IPS-18c (cell line): ENCODE measurements around the gene CXCL12.

Experiments used
- H3K4me3 ChIP-seq: 2 replicates; pipeline ENCODE4 v1.7.0; 2013; ENCODE audit warnings: low read depth, mild to moderate bottlenecking, low read length, moderate library complexity; ENCODE audit not compliant: insufficient read depth
- H3K9me3 ChIP-seq: one replicate; pipeline ENCODE4 v1.6.1; 2013; ENCODE audit warnings: mild to moderate bottlenecking, low read length, moderate library complexity; ENCODE audit not compliant: control insufficient read depth, insufficient read depth

CXCL12 gene

DNA sequence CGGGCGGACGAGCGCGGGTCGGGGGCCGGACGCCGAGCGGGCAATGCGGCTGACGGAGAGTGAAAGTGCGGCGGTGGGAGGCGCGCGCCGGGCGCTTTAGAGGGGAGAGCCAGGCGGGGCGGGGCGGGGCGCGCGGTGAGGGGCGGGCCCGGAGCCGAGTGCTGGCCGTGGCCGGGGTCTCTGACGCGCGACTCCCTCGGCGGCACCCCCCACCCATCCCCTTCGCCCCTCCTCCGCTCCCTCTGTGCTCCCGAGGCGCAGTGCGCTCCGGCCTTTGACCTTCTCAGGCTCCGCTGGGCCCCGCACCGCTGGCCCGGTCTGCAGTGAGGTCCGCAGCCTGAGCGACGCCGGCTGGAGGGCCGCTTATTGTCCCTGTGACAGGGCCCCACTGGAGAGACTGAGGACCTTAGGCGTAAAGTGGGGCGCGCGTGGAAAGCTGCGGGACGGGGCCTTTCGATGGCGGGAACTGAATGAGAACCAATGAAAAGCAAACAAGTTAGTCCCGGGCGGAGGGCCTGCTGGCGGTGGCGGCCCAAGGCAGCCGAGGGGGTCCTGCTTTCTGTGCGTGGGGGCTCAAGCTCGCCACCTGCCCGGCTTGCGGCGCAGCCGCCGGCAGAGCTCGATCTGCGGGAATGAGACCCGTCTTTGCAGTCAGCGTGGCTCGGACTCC, at the start of gene CXCL12:
TSS of gene CXCL12 (minus strand) at position 72 of the 670 bp plus-strand sequence. CDS start 92 bp downstream, outside the sequence.
- H3K4me3 ChIP-seq, result peak within 1 kb of the TSS; percentile 75
- no peaks in the 10 kb centered on the region for H3K9me3 ChIP-seq

GRCh38 chr10:44427479-44427878, 42.6 kb upstream of the CXCL12 start:
- H3K4me3 ChIP-seq, result no peak overlapping the region
- peaks cover 2% of the 10 kb centered on the region for H3K9me3 ChIP-seq

- Histone ChIP-seq H3K4me3 (no peak overlapping the region), H3K9me3 (peaks cover 2% of the 10 kb centered on the region)
Observed at GRCh38 chr10:44427037-44427436, 42.1 kb upstream of the CXCL12 start.

DNA sequence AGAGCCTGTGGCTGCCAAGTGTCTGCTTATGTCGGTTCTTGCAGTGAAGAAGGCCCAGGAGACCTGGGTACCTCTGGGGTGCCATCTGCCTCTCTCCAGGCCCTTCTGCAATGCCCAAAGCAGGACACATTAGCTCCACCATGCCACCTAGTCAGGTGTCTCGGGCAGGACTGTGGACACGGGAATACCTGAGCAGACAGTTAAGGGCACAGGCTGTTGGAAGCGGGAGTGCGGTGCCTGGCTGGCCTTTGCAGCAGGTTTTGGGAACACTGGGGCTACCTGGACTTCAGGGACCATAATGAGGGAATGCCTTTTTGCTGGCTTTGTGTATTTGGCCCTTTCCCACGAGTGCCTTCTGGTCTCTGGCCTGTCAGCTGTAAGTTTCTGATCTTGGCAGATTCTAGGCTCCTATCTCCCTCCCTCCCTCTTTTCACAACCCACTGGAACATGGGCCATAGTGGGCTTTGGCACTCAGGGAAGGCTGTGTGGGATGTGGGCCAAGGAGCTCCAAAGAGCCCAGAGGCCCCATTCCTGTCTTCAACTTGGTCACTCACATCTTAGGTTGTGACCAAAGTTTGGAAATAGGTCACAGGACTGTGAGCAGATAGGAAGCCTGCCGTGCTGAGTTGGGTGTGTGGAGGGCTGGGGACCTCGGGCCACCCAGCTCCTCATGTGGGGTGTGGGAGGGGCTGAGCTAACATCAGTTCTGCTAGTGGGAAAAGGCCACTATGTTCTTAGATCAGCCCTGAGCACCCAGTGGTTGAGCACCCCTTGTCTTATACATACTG, 41.5 kb upstream of the CXCL12 start:
- no peak overlapping the region for H3K4me3 ChIP-seq
- peaks cover 2% of the 10 kb centered on the region for H3K9me3 ChIP-seq

- Histone ChIP-seq H3K4me3 (no peak overlapping the region), H3K9me3 (no peaks in the 10 kb centered on the region)
Observed at GRCh38 chr10:44425466-44425865, 40.6 kb upstream of the CXCL12 start.

DNA sequence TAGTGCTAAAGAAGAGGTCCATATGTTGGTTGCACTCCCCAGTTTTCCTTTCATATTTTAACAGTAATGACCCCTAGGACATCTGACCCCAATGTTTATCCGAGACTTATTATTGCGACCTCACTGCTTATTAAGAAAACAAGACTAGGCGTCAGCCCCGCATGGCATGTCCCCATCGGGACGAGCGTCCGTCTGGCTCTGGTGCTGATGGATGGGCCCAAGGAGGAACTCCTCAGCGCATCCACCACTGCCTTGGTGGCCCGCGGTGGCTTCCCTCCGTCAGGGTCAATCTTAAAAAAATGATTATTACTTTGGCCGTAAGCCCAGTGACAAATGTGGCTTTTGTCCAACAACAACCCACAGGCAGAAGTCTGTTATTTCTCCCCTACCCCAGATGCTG, 40.1 kb upstream of the CXCL12 start:
- Histone ChIP-seq H3K9me3 (no peaks in the 10 kb centered on the region), H3K4me3 (no peak overlapping the region)

DNA sequence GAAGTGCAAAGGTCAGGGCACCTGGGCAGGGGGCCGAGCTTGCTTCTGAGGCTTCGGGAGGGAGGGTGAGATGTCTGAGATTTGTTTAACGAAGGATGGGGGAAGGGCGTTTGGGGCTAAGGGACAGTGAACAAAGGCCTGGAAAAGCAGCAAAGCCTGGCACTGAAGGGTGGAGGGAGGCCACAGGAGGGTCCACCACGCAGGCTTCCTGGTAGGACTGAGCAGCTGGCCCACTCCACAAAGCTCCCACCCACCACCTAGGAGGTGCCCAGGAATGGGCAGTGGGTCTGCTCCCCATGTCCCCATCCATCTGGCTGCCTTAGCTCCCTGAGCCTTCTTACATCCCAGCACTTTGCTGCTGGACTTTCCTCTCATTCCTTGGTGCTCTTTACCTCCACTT, 39.4 kb upstream of the CXCL12 start:
- H3K9me3 ChIP-seq, result no peaks in the 10 kb centered on the region
- no peak overlapping the region for H3K4me3 ChIP-seq

DNA sequence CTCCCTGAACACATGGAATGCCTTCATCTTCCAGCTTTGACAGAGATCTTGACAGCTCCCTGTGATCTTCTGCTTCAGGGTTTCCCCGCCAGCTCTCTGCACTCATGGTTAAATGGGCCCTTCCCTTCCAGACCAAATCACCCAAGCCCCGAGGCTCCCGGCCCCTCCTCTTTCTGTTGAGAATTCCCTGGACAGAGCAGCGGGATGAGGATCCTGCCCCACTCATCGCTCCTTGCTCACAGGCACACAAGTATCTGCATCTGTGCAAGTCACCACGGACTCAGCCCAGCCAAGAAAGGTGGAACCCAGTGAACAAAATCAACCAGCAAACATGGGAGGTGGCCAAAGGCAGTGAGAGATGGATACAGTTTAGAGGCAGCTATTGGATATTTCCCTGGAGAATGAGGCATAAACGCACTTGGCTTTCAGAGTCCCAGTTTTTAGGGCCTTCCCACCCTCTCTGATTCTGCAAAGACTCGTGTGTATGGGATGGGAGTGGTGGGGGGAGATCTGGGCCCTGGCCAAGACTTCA, 37.7 kb upstream of the CXCL12 start:
- Histone ChIP-seq H3K9me3 (no peaks in the 10 kb centered on the region), H3K4me3 (no peak overlapping the region)

GRCh38 chr10:44422153-44422552, 37.3 kb upstream of the CXCL12 start:
- H3K4me3 ChIP-seq, result no peak overlapping the region
- H3K9me3 ChIP-seq, result no peaks in the 10 kb centered on the region

DNA sequence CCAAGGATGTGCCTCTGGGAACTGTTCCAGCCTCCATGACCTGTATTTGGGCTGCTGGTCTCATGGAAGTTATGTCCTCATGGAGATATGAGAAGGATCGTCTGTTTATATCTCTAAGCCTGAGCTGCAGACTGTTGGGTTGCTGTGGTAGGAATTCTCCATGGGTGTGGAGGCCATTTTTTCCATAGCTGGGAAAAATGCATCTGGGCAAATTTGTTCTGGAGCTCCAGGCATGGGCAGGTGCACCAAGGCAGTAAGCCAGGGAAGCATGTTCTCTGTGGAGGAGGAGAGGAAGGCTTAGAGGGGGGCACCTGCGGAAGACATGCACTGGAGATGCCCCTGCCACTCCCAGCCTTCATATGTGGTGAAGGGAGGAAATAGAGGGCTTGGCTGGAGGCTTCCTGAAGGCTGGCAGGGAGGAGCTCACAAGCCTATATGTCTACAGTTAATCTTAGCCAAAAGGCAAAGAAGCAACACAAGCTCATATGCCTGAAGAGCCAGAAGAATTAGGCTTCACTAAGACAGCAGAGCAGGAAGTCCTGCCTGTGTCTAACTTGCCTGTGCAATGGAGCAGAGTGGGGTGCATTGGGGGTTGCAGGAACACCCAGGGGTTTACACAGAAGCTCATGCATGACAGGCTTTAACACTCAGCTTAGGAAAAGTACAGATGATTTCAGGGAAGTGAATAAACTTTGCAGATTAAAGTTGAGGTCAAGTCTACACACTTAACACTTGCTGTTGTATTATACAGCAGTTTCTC, 35.1 kb upstream of the CXCL12 start:
- no peak overlapping the region for H3K4me3 ChIP-seq
- no peaks in the 10 kb centered on the region for H3K9me3 ChIP-seq

DNA sequence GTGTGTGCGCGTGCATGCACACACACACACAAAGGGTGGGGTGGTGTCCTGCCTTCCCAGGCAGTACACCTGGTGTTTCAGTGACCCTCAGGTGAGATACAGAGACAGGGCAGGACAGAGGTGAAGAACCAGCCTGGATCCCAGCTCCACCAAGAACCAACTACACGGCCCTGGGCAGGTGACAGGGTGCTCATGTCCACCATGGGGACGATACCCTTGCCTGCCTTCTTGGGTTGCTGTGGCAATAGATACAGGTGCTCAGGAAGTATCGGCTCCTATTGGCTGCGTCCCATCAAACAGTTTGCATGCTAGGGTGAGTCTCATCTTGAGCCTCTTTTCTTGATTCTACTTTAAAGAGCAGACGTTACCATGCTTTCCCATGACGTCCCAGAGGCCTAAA, 33.7 kb upstream of the CXCL12 start:
- Histone ChIP-seq H3K9me3 (no peaks in the 10 kb centered on the region), H3K4me3 (no peak overlapping the region)

- no peak overlapping the region for H3K4me3 ChIP-seq
- H3K9me3 ChIP-seq, result no peaks in the 10 kb centered on the region
Observed at GRCh38 chr10:44417761-44418160, 32.9 kb upstream of the CXCL12 start.

DNA sequence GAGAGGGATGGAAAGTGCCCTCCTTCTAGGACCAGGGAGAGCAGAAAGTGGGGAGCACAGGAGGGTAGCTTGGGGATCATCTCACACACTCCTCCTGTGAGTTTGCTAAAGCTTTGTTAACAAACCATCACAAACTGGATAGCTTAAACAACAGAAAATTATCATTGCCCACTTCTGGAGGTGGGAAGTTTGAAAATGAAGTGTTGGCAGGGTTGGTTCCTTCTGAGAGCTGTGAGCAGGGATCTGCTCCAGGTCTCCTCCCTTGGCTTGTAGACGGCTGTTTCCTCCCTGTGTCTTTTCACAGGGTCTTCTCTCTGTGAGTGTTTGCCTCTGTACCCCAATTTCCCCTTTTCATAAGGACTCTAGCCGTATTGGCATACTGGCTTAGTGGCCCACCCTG, 32.0 kb upstream of the CXCL12 start:
- no peak overlapping the region for H3K4me3 ChIP-seq
- no peaks in the 10 kb centered on the region for H3K9me3 ChIP-seq

GRCh38 chr10:44416021-44416771, 31.3 kb upstream of the CXCL12 start:
- Histone ChIP-seq H3K9me3 (no peaks in the 10 kb centered on the region), H3K4me3 (no peak overlapping the region)

DNA sequence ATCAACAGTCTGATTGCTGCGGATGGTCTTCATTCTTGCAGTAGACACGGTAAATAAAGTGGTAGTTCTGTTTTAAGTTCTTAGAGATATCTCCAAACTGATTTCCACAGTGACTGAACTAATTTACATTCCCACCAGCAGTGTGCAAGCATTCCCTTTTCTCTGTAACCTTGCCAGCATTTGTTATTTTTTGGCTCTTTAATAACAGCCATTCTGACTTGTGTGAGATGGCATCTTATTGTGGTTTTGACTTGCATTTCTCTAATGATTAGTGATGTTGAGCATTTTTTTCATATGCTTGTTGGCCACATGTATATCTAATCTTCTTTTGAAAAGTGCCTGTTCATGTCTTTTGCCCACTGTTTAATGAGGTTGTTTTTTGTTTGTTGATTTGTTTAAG, 30.2 kb upstream of the CXCL12 start:
- Histone ChIP-seq H3K9me3 (no peaks in the 10 kb centered on the region), H3K4me3 (no peak overlapping the region)

- H3K9me3 ChIP-seq, result no peaks in the 10 kb centered on the region
- no peak overlapping the region for H3K4me3 ChIP-seq
Observed at GRCh38 chr10:44413416-44413815, 28.5 kb upstream of the CXCL12 start.

DNA sequence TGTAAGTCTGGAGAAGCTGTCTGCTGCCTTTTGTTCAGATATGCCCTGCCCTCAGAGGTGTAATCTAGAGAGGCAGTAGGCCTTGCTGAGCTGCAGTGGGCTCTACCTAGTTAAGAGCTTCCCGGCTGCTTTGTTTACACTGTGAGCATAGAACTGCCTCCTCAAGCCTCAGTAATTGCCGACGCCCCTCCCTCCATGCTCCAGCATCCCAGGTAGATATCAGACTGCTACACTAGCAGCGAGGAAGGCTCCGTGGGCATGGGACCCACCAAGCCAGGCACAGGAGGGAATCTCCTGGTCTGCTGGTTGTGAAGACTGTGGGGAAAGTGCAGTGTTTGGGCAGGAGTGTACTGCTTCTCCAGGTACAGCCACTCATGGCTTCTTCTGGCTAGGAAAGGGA, 26.4 kb upstream of the CXCL12 start:
- Histone ChIP-seq H3K9me3 (no peaks in the 10 kb centered on the region), H3K4me3 (no peak overlapping the region)
